Muscle layer of colon (tissue), 2 donors: ENCODE measurements around the gene RSRC2.

Experiments
- H3K27ac ChIP-seq: one replicate; pipeline ENCODE4 v1.7.0; 2013; ENCODE audit warnings: low read depth, mild to moderate bottlenecking, low read length, moderate library complexity
- H3K27me3 ChIP-seq, 2 donors: one replicate each; pipeline ENCODE4 v1.7.0; 2013; ENCODE audit warnings: low read length in 2 of 2, mild to moderate bottlenecking in 2 of 2; ENCODE audit not compliant: insufficient read depth in 2 of 2, control insufficient read depth in 1 of 2
- H3K36me3 ChIP-seq: one replicate; pipeline ENCODE4 v1.7.0; 2013; ENCODE audit warnings: mild to moderate bottlenecking, low read length; ENCODE audit not compliant: insufficient read depth
- H3K4me1 ChIP-seq: one replicate; pipeline ENCODE4 v1.7.0; 2013; ENCODE audit warnings: mild to moderate bottlenecking, low read length; ENCODE audit not compliant: insufficient read depth
- H3K4me3 ChIP-seq, 2 donors: one replicate each; pipeline ENCODE4 v1.7.0; 2013; ENCODE audit warnings: low read length in 2 of 2, low read depth in 1 of 2, mild to moderate bottlenecking in 1 of 2, moderate library complexity in 1 of 2
- H3K9ac ChIP-seq: one replicate; pipeline ENCODE4 v1.7.0; 2013; ENCODE audit warnings: low read length
- H3K9me3 ChIP-seq: one replicate; pipeline ENCODE4 v1.7.0; 2013; ENCODE audit warnings: mild to moderate bottlenecking, low read length
- donor health status: abdominal sarcoma.
- donor health status: Adenocarcinoma of cecum.

Gene RSRC2

DNA sequence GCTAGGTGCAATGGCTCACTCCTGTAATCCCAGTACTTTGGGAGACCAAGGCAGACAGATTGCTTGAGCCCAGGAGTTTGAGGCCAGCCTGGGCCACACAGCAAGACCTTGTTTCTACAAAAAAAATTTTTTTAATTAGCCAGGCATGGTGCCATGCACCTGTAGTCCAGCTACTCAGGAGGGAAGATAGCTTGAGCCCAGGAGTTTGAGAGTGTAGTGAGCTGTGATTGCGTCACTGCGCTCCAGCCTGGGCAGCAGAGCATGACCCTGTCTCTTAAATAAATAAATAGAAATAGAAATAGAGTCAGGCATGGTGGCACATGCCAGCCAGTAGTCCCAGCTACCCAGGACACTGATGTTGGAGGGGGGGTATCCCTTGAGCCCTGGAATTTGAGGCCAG is 67.5 kb downstream of the RSRC2 start:
- H3K4me3 ChIP-seq = no peak overlapping the region
- no peak overlapping the region for H3K9ac ChIP-seq
- H3K9me3 ChIP-seq = no peaks in the 10 kb centered on the region
- no peaks in the 10 kb centered on the region for H3K36me3 ChIP-seq
- no peaks in the 10 kb centered on the region for H3K27me3 ChIP-seq
- H3K27ac ChIP-seq = no peak overlapping the region
- no peaks in the 10 kb centered on the region for H3K4me1 ChIP-seq

DNA sequence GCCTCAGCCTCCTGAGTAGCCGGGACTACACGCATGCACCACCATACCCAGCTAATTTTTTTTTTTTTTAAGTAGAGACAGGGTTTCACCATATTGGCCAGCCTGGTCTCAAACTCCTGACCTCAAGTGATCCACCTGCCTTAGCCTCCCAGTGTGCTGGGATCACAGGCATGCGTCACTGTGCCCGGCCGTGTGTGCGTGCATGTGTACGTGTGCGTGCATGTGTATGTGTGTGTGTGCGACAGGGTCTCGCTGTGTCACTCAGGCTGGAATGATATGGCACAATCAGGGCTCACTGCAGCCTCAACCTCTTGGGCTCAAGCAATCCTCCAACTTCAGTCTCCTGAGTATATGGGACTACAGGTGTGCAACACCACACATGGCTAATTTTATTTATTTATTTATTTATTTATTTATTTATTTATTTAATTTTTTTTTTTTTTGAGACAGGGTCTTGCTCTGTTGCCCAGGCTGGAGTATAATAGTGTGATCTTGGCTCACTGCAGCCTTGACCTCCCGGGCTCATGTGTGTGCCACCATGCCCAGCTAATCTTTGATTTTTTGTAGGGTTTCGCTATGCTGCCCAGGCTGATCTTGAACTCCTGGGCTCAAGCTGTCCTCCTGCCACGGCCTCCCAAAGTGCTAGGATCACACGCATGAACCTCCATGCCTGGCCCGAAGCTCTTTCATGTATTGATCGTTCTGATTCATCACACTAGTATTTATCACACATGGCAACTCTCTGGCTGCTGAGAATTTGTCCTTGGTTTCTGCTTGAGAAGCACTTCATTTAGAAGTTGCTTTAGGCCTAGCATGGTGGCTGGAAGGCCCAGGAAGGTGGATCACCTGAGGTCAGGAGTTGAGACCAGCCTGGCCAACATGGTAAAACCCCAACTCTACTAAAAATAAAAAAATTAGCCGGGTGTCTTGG is 68.4 kb downstream of the RSRC2 start:
- Histone ChIP-seq H3K27ac (no peak overlapping the region), H3K9ac (no peak overlapping the region), H3K4me1 (no peaks in the 10 kb centered on the region), H3K9me3 (no peaks in the 10 kb centered on the region), H3K4me3 (no peak overlapping the region), H3K27me3 (no peaks in the 10 kb centered on the region), H3K36me3 (no peaks in the 10 kb centered on the region)

DNA sequence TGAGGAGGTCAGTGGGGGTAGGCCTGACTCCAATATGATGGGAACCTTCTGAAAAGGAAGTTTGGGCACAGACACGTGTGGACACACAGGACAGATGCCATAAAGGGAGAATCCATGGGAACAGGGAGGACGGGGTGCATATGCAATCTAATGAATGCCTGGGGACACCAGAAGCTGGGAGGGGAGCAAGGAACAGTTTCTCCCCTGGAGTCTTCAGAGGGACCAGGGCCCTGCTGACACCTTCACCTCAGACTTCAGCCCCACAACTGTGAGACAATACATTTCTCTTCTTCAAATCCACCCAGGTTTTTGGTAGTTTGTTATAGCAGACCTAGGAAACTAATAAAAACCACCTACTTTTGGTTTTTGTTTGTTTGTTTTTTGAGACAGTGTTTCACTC is 69.1 kb downstream of the RSRC2 start:
- Histone ChIP-seq H3K27me3 (no peaks in the 10 kb centered on the region), H3K4me3 (no peak overlapping the region), H3K36me3 (no peaks in the 10 kb centered on the region), H3K9me3 (no peaks in the 10 kb centered on the region), H3K27ac (no peak overlapping the region), H3K4me1 (no peaks in the 10 kb centered on the region), H3K9ac (no peak overlapping the region)

DNA sequence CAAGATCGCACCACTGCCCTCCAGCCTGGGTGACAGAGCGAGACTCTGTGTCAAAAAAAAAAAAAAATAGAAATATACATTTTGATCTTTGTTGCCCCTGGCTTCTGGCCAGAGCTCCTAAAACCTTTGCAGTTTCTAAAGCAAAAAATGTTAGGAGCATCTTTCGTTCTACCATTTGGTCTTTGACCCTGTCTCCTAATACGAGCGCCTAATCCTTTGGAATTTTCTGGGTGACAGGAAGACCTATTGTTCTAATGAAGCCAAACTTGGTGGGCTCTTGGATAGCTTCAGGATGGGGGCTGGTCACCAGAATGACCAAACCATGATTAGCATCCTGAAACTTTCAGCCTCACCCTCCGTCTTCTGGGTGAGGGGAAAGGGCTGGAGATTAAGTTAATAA is 72.0 kb downstream of the RSRC2 start:
- Histone ChIP-seq H3K36me3 (no peaks in the 10 kb centered on the region), H3K27ac (no peak overlapping the region), H3K4me3 (no peak overlapping the region)

DNA sequence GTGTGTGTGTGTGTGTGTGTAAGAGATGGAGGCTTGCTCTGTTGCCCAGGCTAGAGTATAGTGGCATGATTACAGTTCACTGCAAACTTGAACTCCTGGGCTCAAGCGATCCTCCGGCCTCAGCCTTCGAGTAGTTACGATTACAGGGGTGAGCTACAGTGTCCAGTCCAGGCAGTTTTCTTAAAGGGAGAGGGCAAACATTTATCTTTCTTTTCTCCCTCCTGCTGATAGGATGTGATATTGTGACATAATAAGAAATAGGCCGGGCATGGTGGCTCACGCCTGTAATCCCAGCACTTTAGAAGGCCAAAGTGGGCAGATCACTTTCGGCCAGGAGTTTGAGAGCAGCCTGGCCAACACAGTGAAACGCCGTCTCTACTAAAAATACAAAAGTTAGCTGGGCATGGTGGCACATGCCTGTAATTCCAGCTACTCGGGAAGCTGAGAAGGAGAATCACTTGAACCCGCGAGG is 72.5 kb downstream of the RSRC2 start:
- no peaks in the 10 kb centered on the region for H3K4me1 ChIP-seq

More for the DNA sequence above, 72.0 kb downstream of the RSRC2 start:
- Histone ChIP-seq H3K9ac (no peak overlapping the region), H3K4me1 (no peaks in the 10 kb centered on the region), H3K9me3 (no peaks in the 10 kb centered on the region), H3K27me3 (no peaks in the 10 kb centered on the region)

More for the DNA sequence above, 72.5 kb downstream of the RSRC2 start:
- Histone ChIP-seq H3K4me3 (no peak overlapping the region), H3K27me3 (no peaks in the 10 kb centered on the region), H3K9ac (no peak overlapping the region), H3K27ac (no peak overlapping the region), H3K36me3 (no peaks in the 10 kb centered on the region), H3K9me3 (no peaks in the 10 kb centered on the region)
